Measurements from ENCODE around the gene SLC25A1.

SLC25A1 gene

GRCh38 chr22:19223617-19224016 lies 45.1 kb upstream of the SLC25A1 start:
- H3K4me3 ChIP-seq (ENCODE audit: control insufficient read depth, low read depth, low read length) = no peak overlapping the region
- TF ChIP-seq, protein P1, sequence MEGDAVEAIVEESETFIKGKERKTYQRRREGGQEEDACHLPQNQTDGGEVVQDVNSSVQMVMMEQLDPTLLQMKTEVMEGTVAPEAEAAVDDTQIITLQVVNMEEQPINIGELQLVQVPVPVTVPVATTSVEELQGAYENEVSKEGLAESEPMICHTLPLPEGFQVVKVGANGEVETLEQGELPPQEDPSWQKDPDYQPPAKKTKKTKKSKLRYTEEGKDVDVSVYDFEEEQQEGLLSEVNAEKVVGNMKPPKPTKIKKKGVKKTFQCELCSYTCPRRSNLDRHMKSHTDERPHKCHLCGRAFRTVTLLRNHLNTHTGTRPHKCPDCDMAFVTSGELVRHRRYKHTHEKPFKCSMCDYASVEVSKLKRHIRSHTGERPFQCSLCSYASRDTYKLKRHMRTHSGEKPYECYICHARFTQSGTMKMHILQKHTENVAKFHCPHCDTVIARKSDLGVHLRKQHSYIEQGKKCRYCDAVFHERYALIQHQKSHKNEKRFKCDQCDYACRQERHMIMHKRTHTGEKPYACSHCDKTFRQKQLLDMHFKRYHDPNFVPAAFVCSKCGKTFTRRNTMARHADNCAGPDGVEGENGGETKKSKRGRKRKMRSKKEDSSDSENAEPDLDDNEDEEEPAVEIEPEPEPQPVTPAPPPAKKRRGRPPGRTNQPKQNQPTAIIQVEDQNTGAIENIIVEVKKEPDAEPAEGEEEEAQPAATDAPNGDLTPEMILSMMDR (conservative IDR thresholded peaks at IDR 0.05; ENCODE audit: control insufficient read depth, insufficient read depth, low read depth, low read length) = no peak
- DNase-seq (ENCODE audit: low read depth) = no peak

DNA sequence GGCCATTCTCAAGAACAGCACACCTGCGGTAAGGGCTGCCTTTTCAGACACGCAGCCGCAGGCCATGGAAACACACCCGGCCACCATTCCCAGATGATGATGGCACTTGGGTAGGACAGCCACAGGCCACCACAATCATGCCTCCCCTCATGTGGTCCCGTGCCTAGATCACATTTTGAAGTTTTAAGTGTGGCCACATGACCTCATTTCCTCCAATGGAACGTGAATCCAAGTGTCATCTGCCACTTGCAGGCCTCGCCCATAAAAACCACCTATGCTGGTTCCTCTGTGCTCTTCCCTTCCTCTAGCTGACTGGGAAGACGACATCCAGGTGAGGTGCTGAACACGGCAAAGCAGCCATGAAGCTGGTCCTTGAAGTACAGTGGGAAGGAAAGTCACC lies 44.6 kb upstream of the SLC25A1 start:
- TF ChIP-seq, protein P1 (conservative IDR thresholded peaks at IDR 0.05; ENCODE audit: control insufficient read depth, insufficient read depth, low read depth, low read length) = no peak
- H3K4me3 ChIP-seq (ENCODE audit: control insufficient read depth, low read depth, low read length) = no peak overlapping the region
- no peak for DNase-seq (ENCODE audit: low read depth)

DNA sequence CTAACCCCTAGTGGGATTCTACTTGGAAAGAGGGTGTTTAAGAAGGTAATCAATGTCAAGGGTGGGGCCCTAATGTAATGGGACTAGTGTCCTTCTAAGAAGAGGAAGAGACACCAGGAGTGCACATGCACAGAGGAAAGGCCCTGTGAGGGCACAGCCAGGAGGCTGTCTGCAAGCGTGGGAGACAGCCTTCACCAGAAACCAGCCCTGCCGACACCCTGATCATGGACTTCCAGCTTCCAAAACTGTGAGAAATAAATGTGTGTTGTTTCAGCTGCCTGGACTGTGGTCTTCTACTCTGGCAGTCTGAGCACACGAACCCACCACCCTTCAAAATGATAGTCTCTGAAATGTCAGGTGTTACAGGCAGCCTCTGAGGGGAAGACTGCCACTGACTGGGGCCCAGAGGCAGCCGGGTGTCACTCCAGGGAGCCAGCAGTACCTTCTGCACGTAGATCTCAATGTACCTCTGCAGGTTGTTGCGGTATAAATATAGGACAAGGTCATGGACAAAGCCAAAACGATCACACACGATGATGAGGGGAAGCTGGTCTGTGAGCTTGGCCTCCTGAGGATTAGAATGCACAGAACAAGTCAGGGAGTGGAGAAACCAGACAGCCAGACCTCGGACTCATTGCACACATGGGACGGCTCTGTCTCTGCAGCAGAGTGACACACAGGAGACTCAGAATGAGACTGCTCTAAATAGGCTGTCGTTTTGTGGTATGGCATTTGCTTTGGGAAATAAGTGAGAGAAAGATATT lies 43.9 kb upstream of the SLC25A1 start:
- TF ChIP-seq, protein P1 (conservative IDR thresholded peaks at IDR 0.05; ENCODE audit: control insufficient read depth, insufficient read depth, low read depth, low read length) = no peak
- no peak overlapping the region for H3K4me3 ChIP-seq (ENCODE audit: control insufficient read depth, low read depth, low read length)
- DNase-seq (ENCODE audit: low read depth) = no peak

- H3K4me3 ChIP-seq (ENCODE audit: control insufficient read depth, low read depth, low read length) = no peak overlapping the region
- DNase-seq (ENCODE audit: low read depth) = no peak
- TF ChIP-seq, protein P1 (conservative IDR thresholded peaks at IDR 0.05; ENCODE audit: control insufficient read depth, insufficient read depth, low read depth, low read length) = no peak
Measured at GRCh38 chr22:19220867-19221266, 42.3 kb upstream of the SLC25A1 start.

DNA sequence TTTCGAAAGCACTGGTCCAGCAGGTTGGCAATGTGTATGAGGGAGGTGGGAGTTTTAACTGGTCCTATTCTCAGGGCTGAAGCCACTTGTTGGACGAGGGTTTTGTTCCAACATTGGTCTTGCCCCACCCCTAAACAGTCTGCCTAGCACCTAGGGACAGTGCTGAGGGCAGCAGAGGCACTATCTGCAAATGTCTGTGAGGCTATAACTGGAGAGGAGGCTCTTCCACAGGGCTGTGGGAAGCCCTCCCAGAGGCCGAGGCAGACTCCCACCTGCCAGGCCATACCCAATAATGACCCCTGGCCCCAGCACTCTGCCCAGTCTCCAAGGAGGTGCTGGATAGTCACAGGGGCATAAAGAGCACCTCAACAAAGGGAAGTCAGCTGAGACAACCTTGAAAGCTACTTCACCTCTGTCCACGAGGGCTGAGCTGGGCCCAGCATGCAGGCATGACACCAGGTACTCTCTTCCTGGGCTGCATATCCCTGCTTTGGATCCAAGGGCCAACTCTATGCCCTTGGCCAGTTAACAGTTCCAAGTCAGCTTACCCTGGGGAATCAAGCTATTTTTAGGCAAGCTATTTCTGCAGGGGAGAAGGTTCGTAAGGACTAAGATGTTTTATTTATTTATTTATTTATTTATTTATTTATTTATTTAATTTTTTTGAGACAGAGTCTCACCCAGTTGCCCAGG lies 40.2 kb upstream of the SLC25A1 start:
- no peak overlapping the region for H3K4me3 ChIP-seq (ENCODE audit: control insufficient read depth, low read depth, low read length)
- DNase-seq (ENCODE audit: low read depth) = no peak
- TF ChIP-seq, protein P1 (conservative IDR thresholded peaks at IDR 0.05; ENCODE audit: control insufficient read depth, insufficient read depth, low read depth, low read length) = no peak

DNA sequence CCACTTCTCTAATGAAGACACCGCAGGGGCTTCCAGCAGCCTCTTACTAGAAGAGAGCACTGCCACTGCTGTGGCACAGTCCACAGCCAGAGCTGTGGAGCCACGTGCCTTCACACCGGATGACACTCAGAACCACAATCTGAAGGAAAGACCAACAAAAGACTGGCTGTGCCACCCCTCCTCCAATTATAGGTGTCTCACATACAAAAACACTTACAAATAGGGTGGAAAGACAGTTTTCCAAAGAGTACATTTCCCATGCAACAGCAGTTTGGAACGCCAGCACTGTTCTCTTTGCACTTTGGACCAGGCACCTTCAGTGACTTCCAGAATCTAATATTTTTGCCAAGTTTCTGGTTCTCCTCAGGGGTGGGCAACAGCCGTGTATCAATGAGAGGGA lies 38.0 kb upstream of the SLC25A1 start:
- TF ChIP-seq, protein P1 (conservative IDR thresholded peaks at IDR 0.05; ENCODE audit: control insufficient read depth, insufficient read depth, low read depth, low read length) = no peak
- no peak overlapping the region for H3K4me3 ChIP-seq (ENCODE audit: control insufficient read depth, low read depth, low read length)
- no peak for DNase-seq (ENCODE audit: low read depth)

All from fibroblast of mammary gland (primary cell).